HEK293T (cell line): ENCODE measurements around the gene PPOX.

ENCODE experiments used
- ARNT ChIP-seq: fragments of 450-650 bp; IDR thresholded peaks from 2 replicates; pipeline ENCODE4 v1.6.1; 2017; ENCODE audit warnings: mild to moderate bottlenecking
- CTBP1 ChIP-seq: fragments of 450-650 bp; IDR thresholded peaks from 2 replicates; pipeline ENCODE4 v1.6.1; 2016; ENCODE audit warnings: borderline replicate concordance
- ELF4 ChIP-seq: fragments of 450-650 bp; IDR thresholded peaks from 2 replicates; pipeline ENCODE4 v1.6.1; 2017; ENCODE audit warnings: antibody characterized with exemption
- FOXA1 ChIP-seq: fragments of 450-650 bp; IDR thresholded peaks from 2 replicates; pipeline ENCODE4 v1.6.1; 2016; ENCODE audit warnings: mild to moderate bottlenecking
- FOXK2 ChIP-seq: fragments of 450-650 bp; IDR thresholded peaks from 2 replicates; pipeline ENCODE4 v1.6.1; 2016; ENCODE audit warnings: mild to moderate bottlenecking
- HDGF ChIP-seq: fragments of 450-650 bp; IDR thresholded peaks from 2 replicates; pipeline ENCODE4 v1.6.1; 2017; ENCODE audit warnings: antibody characterized with exemption, borderline replicate concordance
- L3MBTL2 ChIP-seq: fragments of 450-650 bp; conservative IDR thresholded peaks from 2 replicates; pipeline ENCODE4 v1.6.1; 2016; ENCODE audit warnings: mild to moderate bottlenecking
- LEF1 ChIP-seq: fragments of 450-650 bp; IDR thresholded peaks from 2 replicates; pipeline ENCODE4 v1.6.1; 2017; ENCODE audit warnings: mild to moderate bottlenecking, borderline replicate concordance
- SP1 ChIP-seq: fragments of 450-650 bp; IDR thresholded peaks from 2 replicates; pipeline ENCODE4 v1.6.1; 2017
- SUZ12 ChIP-seq: fragments of 450-650 bp; IDR thresholded peaks from 2 replicates; pipeline ENCODE4 v1.6.1; 2016; ENCODE audit warnings: mild to moderate bottlenecking
- ZNF384 ChIP-seq: fragments of 450-650 bp; IDR thresholded peaks from 2 replicates; pipeline ENCODE4 v1.6.1; 2016

GRCh38 chr1:161219078-161219892 lies 53.1 kb downstream of the PPOX start:
- TF ChIP-seq FOXA1 (no peak), HDGF (no peak), SUZ12 (no peak), CTBP1 (no peak), ARNT (no peak), ZNF384 (no peak), LEF1 (no peak), ELF4 (no peak), SP1 (no peak), L3MBTL2 (no peak), FOXK2 (no peak)
